IMR-90 (cell line): ENCODE results near the gene WDR27.

Experiments used
- POLR2A ChIP-seq: IDR thresholded peaks from 2 replicates; pipeline ENCODE4 v1.6.1; 2012; ENCODE audit warnings: mild to moderate bottlenecking, low read depth, low read length
- RAD21 ChIP-seq: IDR thresholded peaks from 2 replicates; pipeline ENCODE4 v1.6.1; 2012; ENCODE audit warnings: low read length, improper control_type of control experiment
- TF ChIP-seq, protein P1 (sequence below): conservative IDR thresholded peaks from 2 replicates; pipeline ENCODE4 v1.5.1; 2012; ENCODE audit warnings: mild to moderate bottlenecking, low read depth, low read length, improper control_type of control experiment

- TF ChIP-seq, protein P1, sequence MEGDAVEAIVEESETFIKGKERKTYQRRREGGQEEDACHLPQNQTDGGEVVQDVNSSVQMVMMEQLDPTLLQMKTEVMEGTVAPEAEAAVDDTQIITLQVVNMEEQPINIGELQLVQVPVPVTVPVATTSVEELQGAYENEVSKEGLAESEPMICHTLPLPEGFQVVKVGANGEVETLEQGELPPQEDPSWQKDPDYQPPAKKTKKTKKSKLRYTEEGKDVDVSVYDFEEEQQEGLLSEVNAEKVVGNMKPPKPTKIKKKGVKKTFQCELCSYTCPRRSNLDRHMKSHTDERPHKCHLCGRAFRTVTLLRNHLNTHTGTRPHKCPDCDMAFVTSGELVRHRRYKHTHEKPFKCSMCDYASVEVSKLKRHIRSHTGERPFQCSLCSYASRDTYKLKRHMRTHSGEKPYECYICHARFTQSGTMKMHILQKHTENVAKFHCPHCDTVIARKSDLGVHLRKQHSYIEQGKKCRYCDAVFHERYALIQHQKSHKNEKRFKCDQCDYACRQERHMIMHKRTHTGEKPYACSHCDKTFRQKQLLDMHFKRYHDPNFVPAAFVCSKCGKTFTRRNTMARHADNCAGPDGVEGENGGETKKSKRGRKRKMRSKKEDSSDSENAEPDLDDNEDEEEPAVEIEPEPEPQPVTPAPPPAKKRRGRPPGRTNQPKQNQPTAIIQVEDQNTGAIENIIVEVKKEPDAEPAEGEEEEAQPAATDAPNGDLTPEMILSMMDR, result no peak
- TF ChIP-seq RAD21 (no peak), POLR2A (no peak)
Measured at GRCh38 chr6:169457762-169458161, 244.1 kb downstream of the WDR27 start.
